Measurements from ENCODE around the gene PAX1.

The PAX1 gene

GRCh38 chr20:21713470-21713869 lies 8.0 kb downstream of the PAX1 start:
- Histone ChIP-seq H3K27me3 (peaks cover 0 to 79% of the 10 kb centered on the region in 2 donors), H3K4me1 (peaks cover 0 to 15% (median 5%) of the 10 kb centered on the region in 4 donors), H3K36me3 (no peaks in the 10 kb centered on the region), H3K4me3 (no peak overlapping the region), H3K9me3 (no peaks in the 10 kb centered on the region), H3K27ac (no peak overlapping the region)
- no peak for DNase-seq
- TF ChIP-seq CTCF (IDR thresholded peaks at IDR 0.05): no peak
- intact Hi-C loops (cut with DNase I; ENCODE audit: low total_unique reads): loop anchor here (10.0 kb wide), 1 partner anchor 391 kb away; no protein-coding TSS in a partner anchor

- Histone ChIP-seq H3K9me3 (no peaks in the 10 kb centered on the region), H3K4me3 (no peak overlapping the region), H3K4me1 (peaks cover 0 to 15% (median 3%) of the 10 kb centered on the region in 4 donors), H3K27me3 (peaks cover 0 to 75% of the 10 kb centered on the region in 2 donors), H3K36me3 (no peaks in the 10 kb centered on the region), H3K27ac (no peak overlapping the region)
- no peak for TF ChIP-seq CTCF (IDR thresholded peaks at IDR 0.05)
- DNase-seq: no peak
- intact Hi-C loops (cut with DNase I; ENCODE audit: low total_unique reads): loop anchor here (10.0 kb wide), 1 partner anchor 391 kb away; no protein-coding TSS in a partner anchor
Measured at GRCh38 chr20:21713901-21714296, 8.4 kb downstream of the PAX1 start.

GRCh38 chr20:21714297-21715192 lies 9.1 kb downstream of the PAX1 start:
- Histone ChIP-seq H3K9me3 (no peaks in the 10 kb centered on the region), H3K4me1 (peaks cover 0 to 11% (median 3%) of the 10 kb centered on the region in 4 donors), H3K4me3 (no peak overlapping the region), H3K27me3 (peaks cover 0 to 69% of the 10 kb centered on the region in 2 donors), H3K27ac (no peak overlapping the region), H3K36me3 (no peaks in the 10 kb centered on the region)
- TF ChIP-seq CTCF (IDR thresholded peaks at IDR 0.05): no peak
- intact Hi-C loops (cut with DNase I; ENCODE audit: low total_unique reads): loop anchor here (10.0 kb wide), 1 partner anchor 390 kb away; no protein-coding TSS in a partner anchor
- DNase-seq: no peak

GRCh38 chr20:21715193-21715881 lies 9.9 kb downstream of the PAX1 start:
- H3K4me1 ChIP-seq: peaks cover 0 to 11% (median 3%) of the 10 kb centered on the region in 4 donors
- H3K4me3 ChIP-seq: no peak overlapping the region
- intact Hi-C loops (cut with DNase I; ENCODE audit: low total_unique reads): loop anchor here (10.0 kb wide), 1 partner anchor 389 kb away; no protein-coding TSS in a partner anchor
- H3K27me3 ChIP-seq: peaks cover 0 to 61% of the 10 kb centered on the region in 2 donors
- no peaks in the 10 kb centered on the region for H3K36me3 ChIP-seq
- DNase-seq: no peak
- H3K27ac ChIP-seq: no peak overlapping the region
- no peaks in the 10 kb centered on the region for H3K9me3 ChIP-seq
- TF ChIP-seq CTCF (IDR thresholded peaks at IDR 0.05): no peak

GRCh38 chr20:21719592-21720214 lies 14.2 kb downstream of the PAX1 start:
- intact Hi-C loops (cut with DNase I; ENCODE audit: low total_unique reads): loop anchor here (10.0 kb wide), 1 partner anchor 385 kb away; no protein-coding TSS in a partner anchor

More at GRCh38 chr20:21719592-21720214, 14.2 kb downstream of the PAX1 start:
- Histone ChIP-seq H3K4me3 (no peak overlapping the region), H3K4me1 (no peaks in the 10 kb centered on the region), H3K9me3 (no peaks in the 10 kb centered on the region), H3K27me3 (peaks cover 0 to 20% of the 10 kb centered on the region in 2 donors), H3K27ac (no peak overlapping the region), H3K36me3 (no peaks in the 10 kb centered on the region)
- DNase-seq: peak in 1 of 2 donors; percentile 67
- peak; percentile 58 to 64 for TF ChIP-seq CTCF (IDR thresholded peaks at IDR 0.05)
